ENCODE measurements around the gene PDPN. TPM values are rescaled to one million over a fixed set of nuclear protein-coding genes. Genes with fewer than 3 reads are reported as not detected.
"Not testable (repeated sequence)": the region's sequence is repeated elsewhere in the genome, so short reads cannot be mapped to it uniquely, and the experiment has no call there.

PDPN gene
- total RNA-seq, 1 donor, result not detected

DNA sequence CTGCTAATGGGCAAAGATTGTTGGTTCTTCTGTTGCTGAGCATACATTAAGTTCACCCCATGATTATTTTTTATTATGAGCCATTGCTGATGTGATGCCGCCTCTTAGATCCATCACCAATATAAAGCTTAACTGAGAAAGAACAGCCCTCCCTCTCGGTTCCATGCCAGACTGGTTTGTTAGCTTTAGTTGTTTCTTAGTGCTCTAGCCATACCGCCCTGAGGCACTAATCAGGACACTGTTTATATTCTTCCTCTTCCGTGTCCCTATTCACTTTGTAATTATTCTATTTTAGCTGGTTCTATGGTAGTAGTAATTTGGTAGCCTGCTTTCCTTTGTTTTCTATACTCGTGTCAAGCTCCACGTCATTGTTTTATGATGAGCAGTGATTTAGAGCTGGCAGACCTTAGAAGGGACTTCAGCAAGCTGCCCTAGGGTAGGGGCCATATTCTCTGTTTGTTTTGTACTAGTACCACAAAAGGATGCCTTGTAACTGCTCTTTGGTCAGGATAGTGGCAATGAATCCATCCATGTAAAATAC is 27.3 kb upstream of the PDPN start:
- H3K9me3 ChIP-seq (ENCODE audit: low read depth, low read length), result no peaks in the 10 kb centered on the region
- H3K4me3 ChIP-seq (ENCODE audit: low read length), result no peak overlapping the region
- no peaks in the 10 kb centered on the region for H3K4me1 ChIP-seq (ENCODE audit: insufficient read depth, low read length)
- no peaks in the 10 kb centered on the region for H3K27me3 ChIP-seq (ENCODE audit: insufficient read depth, low read length)

DNA sequence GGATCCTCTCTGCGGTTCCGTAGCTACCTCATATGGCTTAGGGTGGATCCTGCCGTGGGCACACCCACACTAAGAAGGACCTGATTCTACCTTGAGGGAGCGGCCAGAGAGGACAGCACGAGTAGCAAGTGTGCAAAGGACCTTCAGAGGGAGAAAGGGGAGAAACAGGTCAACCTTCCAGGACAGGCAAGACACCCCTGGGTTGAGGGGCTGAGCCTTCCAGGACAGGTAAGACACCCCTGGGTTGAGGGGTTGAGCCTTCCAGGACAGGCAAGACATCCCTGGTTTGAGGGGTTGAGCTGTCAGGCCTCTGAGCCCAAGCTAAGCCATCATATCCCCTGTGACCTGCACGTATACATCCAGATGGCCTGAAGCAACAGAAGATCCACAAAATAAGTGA is 23.1 kb upstream of the PDPN start:
- no peaks in the 10 kb centered on the region for H3K27me3 ChIP-seq (ENCODE audit: insufficient read depth, low read length)
- no peaks in the 10 kb centered on the region for H3K4me1 ChIP-seq (ENCODE audit: insufficient read depth, low read length)
- no peak overlapping the region for H3K4me3 ChIP-seq (ENCODE audit: low read length)
- no peaks in the 10 kb centered on the region for H3K9me3 ChIP-seq (ENCODE audit: low read depth, low read length)

DNA sequence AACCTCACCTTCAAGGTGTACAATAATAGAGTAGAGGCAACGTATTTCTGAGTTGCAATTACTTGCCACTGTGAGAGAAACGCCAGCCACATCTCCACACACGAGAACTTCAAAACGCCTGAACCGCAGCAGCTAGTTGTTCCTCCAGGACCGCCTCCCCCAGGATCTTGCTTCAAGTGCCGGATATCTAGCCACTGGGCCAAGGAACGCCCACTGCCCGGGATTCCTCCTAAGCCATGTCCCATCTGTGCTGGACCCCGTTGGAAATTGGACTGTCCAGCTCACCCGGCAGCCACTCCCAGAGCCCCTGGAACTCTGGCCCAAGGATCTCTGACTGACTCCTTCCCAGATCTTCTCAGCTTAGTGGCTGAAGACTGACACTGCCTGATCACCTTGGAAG is 20.7 kb upstream of the PDPN start:
- not testable (repeated sequence) for H3K4me3 ChIP-seq (ENCODE audit: low read length); H3K4me1 ChIP-seq (ENCODE audit: insufficient read depth, low read length); H3K9me3 ChIP-seq (ENCODE audit: low read depth, low read length); H3K27me3 ChIP-seq (ENCODE audit: insufficient read depth, low read length)

DNA sequence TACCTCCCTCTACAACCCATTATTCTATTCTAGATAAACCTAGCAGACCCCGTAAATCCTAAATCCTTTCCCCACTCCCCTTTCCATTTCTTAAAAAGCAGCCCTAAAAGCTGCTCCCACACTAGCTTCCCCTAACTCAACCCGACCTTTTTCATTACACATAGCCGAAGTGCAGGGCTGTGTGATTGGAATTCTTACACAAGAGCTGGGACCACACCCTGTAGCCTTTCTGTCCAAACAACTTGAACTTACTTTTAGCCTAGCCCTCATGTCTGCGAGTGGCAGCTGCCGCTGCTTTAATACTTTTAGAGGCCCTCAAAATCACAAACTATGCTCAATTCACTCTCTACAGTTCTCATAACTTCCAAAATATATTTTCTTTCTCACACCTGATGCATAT is 19.6 kb upstream of the PDPN start:
- Histone ChIP-seq H3K4me1 (ENCODE audit: insufficient read depth, low read length) (no peaks in the 10 kb centered on the region), H3K4me3 (ENCODE audit: low read length) (no peak overlapping the region), H3K27me3 (ENCODE audit: insufficient read depth, low read length) (no peaks in the 10 kb centered on the region), H3K9me3 (ENCODE audit: low read depth, low read length) (no peaks in the 10 kb centered on the region)

DNA sequence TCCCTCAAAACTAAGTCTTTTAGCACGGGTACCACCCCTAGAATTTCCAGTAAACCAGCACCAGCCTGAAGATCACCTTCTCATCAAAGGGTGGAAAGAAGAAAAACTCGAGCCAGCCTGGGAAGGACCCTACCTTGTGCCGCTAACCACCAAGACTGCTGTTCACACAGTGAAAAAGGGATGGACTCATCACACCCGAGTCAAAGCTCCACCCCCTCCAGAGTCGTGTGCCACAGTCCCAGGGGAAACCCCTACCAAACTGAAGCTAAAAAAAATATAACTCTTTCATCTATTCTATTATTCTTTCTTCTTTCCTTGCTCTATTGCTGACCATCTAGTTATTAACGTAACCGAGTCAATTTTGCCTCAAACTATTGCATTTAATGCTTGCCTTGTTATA is 13.2 kb upstream of the PDPN start:
- H3K27me3 ChIP-seq (ENCODE audit: insufficient read depth, low read length); H3K4me3 ChIP-seq (ENCODE audit: low read length); H3K4me1 ChIP-seq (ENCODE audit: insufficient read depth, low read length); H3K9me3 ChIP-seq (ENCODE audit: low read depth, low read length): not testable (repeated sequence)

DNA sequence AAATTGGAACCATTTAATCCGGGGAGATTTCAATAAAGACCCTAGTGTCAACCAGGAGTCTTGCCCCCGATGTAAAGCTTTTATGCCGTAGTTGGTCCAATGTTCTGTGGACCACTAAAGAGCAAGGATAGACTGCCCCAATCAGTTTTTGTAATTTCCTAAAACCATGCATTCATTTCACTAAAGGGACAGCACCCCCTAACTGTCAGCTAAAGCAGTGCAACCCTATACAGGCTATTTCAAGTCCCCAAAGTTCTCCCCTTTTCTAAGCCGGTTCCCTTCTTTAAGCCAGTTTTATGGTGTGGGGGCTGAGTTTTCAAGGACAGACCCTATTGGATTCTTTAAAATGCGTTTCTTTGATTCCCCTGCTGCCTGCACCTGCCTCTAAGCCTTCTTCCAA is 12.7 kb upstream of the PDPN start:
- H3K9me3 ChIP-seq (ENCODE audit: low read depth, low read length), result no peaks in the 10 kb centered on the region
- H3K27me3 ChIP-seq (ENCODE audit: insufficient read depth, low read length), result no peaks in the 10 kb centered on the region
- H3K4me1 ChIP-seq (ENCODE audit: insufficient read depth, low read length), result no peaks in the 10 kb centered on the region
- H3K4me3 ChIP-seq (ENCODE audit: low read length), result no peak overlapping the region

DNA sequence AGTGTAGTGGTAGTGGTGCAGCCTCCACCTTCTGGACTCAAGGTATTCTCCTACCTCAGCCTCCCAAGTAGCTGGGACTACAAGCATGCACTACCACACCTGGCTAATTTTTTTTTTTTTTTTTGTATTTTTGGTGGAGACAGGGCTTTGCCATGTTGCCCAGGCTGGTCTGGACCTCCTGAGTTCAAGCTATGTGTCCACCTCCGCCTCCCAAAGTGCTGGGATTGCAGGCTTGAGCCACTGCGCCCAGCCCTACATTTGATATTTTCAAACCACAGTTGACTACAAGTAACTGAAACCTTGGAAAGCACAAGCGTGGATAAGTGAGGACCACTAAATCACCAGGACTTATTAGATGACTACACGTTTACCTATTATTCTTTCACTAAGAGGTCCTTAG is 10.0 kb upstream of the PDPN start:
- no peaks in the 10 kb centered on the region for H3K4me1 ChIP-seq (ENCODE audit: insufficient read depth, low read length)
- no peaks in the 10 kb centered on the region for H3K27me3 ChIP-seq (ENCODE audit: insufficient read depth, low read length)
- no peaks in the 10 kb centered on the region for H3K9me3 ChIP-seq (ENCODE audit: low read depth, low read length)
- no peak overlapping the region for H3K4me3 ChIP-seq (ENCODE audit: low read length)

DNA sequence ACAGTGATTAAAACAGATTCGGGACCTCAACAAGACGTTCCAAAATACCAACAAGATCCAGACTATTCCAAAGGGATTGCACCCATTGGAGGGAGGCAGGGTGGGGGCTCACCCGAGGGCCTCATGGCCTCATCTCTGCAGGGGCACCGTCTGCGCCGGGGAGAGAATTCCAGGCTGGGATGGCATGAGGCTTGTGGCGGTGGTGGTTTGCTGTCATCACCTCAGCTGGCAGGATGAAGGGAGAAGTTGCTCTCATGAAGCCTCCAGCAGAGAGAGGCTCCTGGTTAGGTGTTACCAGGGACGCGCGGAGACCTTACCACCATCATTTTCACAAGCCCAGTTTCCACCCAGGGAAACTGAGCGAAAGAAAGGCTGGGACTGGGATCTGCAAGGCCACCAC is 6.7 kb upstream of the PDPN start:
- Histone ChIP-seq H3K9me3 (ENCODE audit: low read depth, low read length) (no peaks in the 10 kb centered on the region), H3K27me3 (ENCODE audit: insufficient read depth, low read length) (peaks cover 5% of the 10 kb centered on the region), H3K4me1 (ENCODE audit: insufficient read depth, low read length) (no peaks in the 10 kb centered on the region), H3K4me3 (ENCODE audit: low read length) (no peak overlapping the region)

DNA sequence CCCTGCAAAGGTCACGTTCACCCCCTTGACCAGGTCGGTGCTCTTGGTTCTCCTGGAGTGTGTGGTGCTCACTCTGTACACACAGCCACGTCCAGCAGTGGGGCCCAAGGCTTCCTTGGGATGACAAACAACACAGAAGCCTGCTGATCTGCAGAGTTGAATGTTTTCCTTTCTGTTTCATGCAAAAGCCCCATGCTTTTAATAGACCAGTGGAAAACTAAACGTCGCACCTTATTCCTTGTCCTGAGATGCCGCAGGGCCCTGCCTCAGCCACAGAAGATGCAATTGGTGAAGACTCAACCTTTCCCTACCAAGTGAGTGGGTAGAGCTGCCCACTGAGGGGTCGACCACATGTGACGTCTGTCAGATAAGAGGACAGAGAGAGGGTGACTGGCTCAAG is 5.8 kb upstream of the PDPN start:
- Histone ChIP-seq H3K9me3 (ENCODE audit: low read depth, low read length) (no peaks in the 10 kb centered on the region), H3K4me1 (ENCODE audit: insufficient read depth, low read length) (no peaks in the 10 kb centered on the region), H3K27me3 (ENCODE audit: insufficient read depth, low read length) (peaks cover 14% of the 10 kb centered on the region), H3K4me3 (ENCODE audit: low read length) (no peak overlapping the region)

DNA sequence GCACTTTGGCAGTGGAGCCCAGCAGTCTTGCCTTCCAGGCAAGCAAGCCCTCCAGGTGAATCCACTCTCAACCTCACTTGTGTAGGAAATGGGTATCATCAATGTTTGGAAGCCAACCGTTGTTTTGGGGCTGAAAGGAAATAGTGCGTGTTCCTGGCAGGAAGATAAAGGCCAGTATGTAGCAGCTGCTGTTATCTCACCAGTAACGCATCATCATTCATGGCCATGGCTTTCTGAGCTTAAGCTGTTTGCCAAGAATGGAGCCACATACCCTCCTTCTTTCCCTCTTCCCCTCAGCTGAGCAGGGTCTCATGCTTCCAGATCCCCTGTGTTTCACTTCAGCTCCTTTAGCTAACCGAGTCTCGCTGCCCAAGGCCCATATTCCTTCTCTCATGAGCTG is 2.2 kb upstream of the PDPN start:
- Histone ChIP-seq H3K27me3 (ENCODE audit: insufficient read depth, low read length) (peaks cover 48% of the 10 kb centered on the region), H3K4me1 (ENCODE audit: insufficient read depth, low read length) (no peaks in the 10 kb centered on the region), H3K4me3 (ENCODE audit: low read length) (no peak overlapping the region), H3K9me3 (ENCODE audit: low read depth, low read length) (no peaks in the 10 kb centered on the region)

DNA sequence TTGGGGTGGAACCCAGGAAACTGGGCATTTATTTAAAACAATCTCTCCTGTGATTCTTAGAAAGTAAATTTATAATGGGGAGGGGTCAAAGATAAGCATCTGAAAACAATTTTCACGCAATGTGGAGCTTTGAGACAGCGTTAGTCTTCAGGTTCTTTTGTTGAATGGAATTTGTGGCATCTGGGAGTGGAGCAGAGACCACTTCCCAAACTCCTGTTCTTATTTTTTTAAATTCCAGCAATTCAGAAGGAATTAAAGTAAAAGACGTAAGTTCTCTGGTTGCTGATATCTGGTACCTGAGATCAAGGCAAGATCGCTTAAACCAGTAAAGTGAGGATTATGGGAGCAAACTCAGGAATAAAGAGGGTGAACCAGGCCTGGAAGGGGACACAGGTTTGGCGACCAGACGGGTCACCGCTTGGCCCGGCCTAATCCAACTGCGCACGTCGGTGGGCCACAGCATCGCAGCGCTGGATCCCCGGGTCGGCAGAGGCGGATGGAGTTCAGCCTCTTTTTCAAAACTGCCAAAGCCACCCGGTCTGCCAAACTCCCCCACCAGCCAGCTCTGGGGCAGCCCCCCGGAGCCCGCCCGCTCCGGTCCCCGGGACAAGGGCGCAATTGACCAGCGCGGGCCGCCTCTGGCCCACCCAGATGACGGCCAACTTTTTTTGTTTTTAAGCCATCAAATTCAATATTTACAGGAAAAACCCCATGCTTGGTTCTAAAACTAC is 754 bp upstream of the PDPN start:
- Histone ChIP-seq H3K4me3 (ENCODE audit: low read length) (no peak overlapping the region), H3K9me3 (ENCODE audit: low read depth, low read length) (no peaks in the 10 kb centered on the region), H3K4me1 (ENCODE audit: insufficient read depth, low read length) (no peaks in the 10 kb centered on the region), H3K27me3 (ENCODE audit: insufficient read depth, low read length) (peaks cover 53% of the 10 kb centered on the region)

DNA sequence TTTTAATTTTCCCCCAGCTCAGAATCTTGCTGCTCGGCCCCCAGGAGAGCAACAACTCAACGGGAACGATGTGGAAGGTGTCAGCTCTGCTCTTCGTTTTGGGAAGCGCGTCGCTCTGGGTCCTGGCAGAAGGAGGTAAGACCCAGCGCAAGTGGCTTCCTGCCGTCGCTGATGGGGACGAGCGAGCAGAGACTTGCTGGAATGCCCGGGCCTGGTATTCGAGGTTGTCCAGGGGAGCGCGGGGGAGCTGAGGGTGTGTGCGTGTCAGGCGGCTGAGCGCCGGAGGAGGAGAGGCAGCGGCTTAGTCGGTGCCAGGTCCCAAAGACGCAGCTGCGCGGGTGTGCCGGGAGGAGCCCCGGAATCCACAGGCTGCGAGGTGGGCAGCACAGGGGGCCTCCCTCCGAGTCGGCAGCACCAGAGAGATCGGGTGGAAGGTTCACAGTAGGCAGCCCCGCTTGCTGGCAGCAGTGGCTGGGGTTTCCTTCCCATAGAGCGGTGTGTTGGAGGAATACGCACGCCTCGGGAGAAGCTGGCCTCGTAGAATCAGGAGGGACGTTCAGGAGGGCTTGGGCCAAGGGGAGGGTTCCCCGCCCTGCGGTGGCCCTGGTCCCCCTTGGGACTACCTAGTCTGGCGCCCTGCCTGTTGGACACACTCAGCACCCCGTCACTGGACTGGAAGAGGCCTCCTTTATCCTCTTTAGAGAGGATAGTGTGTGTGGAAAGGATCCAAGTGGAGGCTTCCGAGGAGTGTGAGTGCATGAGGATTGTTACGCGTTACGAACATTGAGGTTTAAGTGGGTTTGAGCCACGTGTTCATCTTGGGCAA is 547 bp downstream of the PDPN start:
- Histone ChIP-seq H3K4me1 (ENCODE audit: insufficient read depth, low read length) (no peaks in the 10 kb centered on the region), H3K27me3 (ENCODE audit: insufficient read depth, low read length) (peaks cover 55% of the 10 kb centered on the region), H3K9me3 (ENCODE audit: low read depth, low read length) (no peaks in the 10 kb centered on the region), H3K4me3 (ENCODE audit: low read length) (no peak overlapping the region)

DNA sequence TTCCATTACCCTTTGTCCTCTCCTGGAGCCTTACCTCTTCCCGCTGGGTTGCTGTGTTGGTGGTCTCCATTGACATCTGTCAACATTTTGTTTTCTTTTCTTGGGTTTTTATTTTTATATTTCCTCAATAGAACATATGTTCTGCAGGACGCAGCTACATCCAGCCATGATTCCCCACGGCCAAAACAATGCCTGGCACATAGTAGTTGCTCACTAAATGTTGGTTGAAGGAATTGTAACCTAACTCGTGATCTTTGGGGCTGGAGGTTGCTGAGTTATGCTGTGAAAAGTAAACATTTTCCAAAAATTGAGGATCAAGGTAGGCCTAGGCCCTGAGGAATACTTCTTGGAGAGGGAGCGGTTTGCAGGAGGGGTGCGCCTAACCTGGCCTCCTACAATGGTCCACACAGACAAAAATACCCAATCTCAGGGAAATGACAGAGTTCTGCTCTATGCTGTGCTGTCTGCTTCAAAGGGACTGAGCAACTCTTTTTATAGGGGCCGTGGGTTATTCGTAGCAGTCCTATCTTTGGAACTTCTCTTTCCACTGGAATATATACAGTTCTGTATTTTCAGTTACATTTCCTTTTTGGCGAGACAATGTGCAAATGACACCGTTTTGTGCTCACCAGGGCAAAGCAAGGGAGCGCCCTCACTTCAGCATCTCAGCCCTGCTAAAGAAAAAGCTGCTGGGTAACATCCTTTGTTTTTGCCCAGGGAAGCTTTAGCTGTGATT is 1.4 kb downstream of the PDPN start:
- Histone ChIP-seq H3K9me3 (ENCODE audit: low read depth, low read length) (no peaks in the 10 kb centered on the region), H3K4me1 (ENCODE audit: insufficient read depth, low read length) (no peaks in the 10 kb centered on the region), H3K4me3 (ENCODE audit: low read length) (no peak overlapping the region), H3K27me3 (ENCODE audit: insufficient read depth, low read length) (peaks cover 55% of the 10 kb centered on the region)

DNA sequence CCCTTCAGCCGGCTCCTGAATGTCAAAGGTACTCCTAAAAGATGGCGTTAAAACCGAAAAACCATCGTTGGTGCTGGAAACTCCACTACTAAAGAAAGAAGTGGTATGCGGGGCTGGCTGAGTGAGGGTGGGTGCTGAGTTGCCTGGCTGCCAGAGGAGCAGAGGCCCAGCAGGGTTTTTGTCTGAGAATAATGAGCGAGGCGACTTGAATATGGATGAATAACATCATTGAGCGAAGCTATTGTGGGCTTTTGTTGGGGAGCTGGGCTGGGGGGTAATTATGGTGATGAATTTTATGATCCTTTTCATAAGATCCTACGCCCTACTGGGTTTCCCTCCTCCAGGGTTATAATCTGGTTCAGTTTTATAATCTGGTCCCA is 2.0 kb downstream of the PDPN start:
- Histone ChIP-seq H3K27me3 (ENCODE audit: insufficient read depth, low read length) (peaks cover 55% of the 10 kb centered on the region), H3K4me3 (ENCODE audit: low read length) (no peak overlapping the region), H3K9me3 (ENCODE audit: low read depth, low read length) (no peaks in the 10 kb centered on the region)

DNA sequence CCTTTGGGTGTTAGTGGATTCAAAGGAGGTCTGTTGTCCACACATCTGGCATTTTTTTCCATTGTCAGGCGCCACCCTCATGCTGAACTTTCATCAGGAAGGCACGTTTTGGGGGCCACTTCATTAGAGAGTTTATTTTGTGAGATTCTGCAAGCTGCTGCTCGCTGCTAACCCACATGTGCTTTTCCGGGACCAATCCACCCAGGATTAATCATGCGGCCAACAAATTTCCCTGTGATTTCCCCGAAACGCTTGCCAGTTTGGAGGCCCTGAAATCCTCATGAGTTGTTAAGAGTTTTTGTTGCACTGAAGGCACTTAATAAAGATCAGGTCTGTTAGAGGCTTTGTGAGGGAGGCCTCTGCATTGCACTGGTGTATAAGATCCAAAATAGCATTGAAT is 2.4 kb downstream of the PDPN start:
- Histone ChIP-seq H3K4me1 (ENCODE audit: insufficient read depth, low read length) (no peaks in the 10 kb centered on the region), H3K9me3 (ENCODE audit: low read depth, low read length) (no peaks in the 10 kb centered on the region), H3K27me3 (ENCODE audit: insufficient read depth, low read length) (peaks cover 52% of the 10 kb centered on the region), H3K4me3 (ENCODE audit: low read length) (no peak overlapping the region)

More for the DNA sequence above, 2.0 kb downstream of the PDPN start:
- no peaks in the 10 kb centered on the region for H3K4me1 ChIP-seq (ENCODE audit: insufficient read depth, low read length)

Data from mononuclear cell (primary cell).